Type B pancreatic cell (in vitro differentiated cells): ENCODE data around the gene TRMT10B. TPM values are rescaled to one million over a fixed set of nuclear protein-coding genes. Genes with fewer than 3 reads are reported as not detected.

Source experiments
- DNase-seq: peaks from one replicate; pipeline ENCODE4 v3.0.0; 2021; ENCODE audit warnings: mixed read lengths; ENCODE audit not compliant: unreplicated experiment; ENCODE audit errors: extremely low spot score
- H3K27ac Mint-ChIP-seq: 2 replicates; pipeline ENCODE4 v1.8.0; 2021; ENCODE audit warnings: mild to moderate bottlenecking, mixed read lengths
- H3K27me3 Mint-ChIP-seq: 2 replicates; pipeline ENCODE4 v1.8.0; 2021; ENCODE audit warnings: mixed read lengths
- H3K36me3 Mint-ChIP-seq: 2 replicates; pipeline ENCODE4 v1.8.0; 2021; ENCODE audit warnings: mixed read lengths
- H3K4me1 Mint-ChIP-seq: one replicate; pipeline ENCODE4 v1.8.0; 2021; ENCODE audit warnings: mixed read lengths; ENCODE audit not compliant: unreplicated experiment
- H3K4me3 Mint-ChIP-seq: 2 replicates; pipeline ENCODE4 v1.8.0; 2021; ENCODE audit warnings: mild to moderate bottlenecking, mixed read lengths
- H3K9me3 Mint-ChIP-seq: 2 replicates; pipeline ENCODE4 v1.8.0; 2021; ENCODE audit warnings: mixed read lengths
- total RNA-seq: library from RNA; stranded (reverse); gene quantifications from 2 replicates; pipeline ENCODE4 v1.2.1, GENCODE V29; 2021; ENCODE audit warnings: low replicate concordance
- TF ChIP-seq, protein P1 (sequence below): fragments of 200-600 bp; sonication (generic); conservative IDR thresholded peaks from 2 replicates; pipeline ENCODE4 v1.5.0; 2021; ENCODE audit warnings: antibody characterized with exemption, mild to moderate bottlenecking

The TRMT10B gene
- total RNA-seq, 1 donor from 2014 or later, result 9.1 TPM

DNA sequence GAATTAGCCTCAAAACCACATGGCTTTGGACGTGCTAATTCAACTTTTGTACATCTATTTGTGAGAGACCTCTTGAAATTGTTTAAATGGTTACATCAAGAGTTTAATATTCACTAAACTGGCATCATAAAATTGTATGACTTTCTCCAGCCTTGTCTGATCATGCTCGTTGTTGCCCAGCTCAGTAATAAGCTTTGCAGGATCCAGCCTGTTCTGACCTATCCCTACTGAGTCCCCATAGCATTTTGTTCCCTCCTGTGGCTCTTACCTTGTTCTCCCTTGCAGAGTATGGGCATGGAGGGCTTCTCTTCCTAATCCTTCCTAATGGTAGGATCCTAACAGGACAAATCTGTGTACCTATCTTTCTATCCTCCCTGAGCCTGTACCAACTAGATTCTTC lies 24.9 kb downstream of the TRMT10B start:
- Mint-ChIP-seq H3K4me1 (peaks cover 10% of the 10 kb centered on the region), H3K9me3 (no peaks in the 10 kb centered on the region), H3K4me3 (no peak overlapping the region), H3K27ac (no peak overlapping the region), H3K36me3 (peaks cover 34% of the 10 kb centered on the region), H3K27me3 (no peaks in the 10 kb centered on the region)
- DNase-seq, result no peak
- TF ChIP-seq, protein P1, sequence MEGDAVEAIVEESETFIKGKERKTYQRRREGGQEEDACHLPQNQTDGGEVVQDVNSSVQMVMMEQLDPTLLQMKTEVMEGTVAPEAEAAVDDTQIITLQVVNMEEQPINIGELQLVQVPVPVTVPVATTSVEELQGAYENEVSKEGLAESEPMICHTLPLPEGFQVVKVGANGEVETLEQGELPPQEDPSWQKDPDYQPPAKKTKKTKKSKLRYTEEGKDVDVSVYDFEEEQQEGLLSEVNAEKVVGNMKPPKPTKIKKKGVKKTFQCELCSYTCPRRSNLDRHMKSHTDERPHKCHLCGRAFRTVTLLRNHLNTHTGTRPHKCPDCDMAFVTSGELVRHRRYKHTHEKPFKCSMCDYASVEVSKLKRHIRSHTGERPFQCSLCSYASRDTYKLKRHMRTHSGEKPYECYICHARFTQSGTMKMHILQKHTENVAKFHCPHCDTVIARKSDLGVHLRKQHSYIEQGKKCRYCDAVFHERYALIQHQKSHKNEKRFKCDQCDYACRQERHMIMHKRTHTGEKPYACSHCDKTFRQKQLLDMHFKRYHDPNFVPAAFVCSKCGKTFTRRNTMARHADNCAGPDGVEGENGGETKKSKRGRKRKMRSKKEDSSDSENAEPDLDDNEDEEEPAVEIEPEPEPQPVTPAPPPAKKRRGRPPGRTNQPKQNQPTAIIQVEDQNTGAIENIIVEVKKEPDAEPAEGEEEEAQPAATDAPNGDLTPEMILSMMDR, result no peak

DNA sequence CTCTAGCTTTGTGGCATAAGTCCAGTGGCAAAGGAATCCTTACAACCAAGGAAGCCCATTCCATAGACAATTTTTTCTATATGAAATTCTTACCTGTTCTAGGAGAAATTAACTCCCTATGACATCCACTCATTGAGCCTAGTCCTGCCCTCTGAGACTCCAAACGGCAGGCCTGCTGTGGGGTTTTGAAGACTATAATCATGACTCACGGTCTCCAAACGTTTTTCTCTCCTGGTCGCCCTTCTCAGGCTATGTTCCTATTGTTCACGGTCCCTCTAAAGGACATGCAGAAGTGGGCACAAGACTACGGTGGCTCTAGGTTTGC lies 30.6 kb downstream of the TRMT10B start:
- TF ChIP-seq, protein P1, result no peak
- peaks cover 18% of the 10 kb centered on the region for H3K4me1 Mint-ChIP-seq
- peak overlapping the region; percentile 97 for H3K4me3 Mint-ChIP-seq
- peak overlapping the region; percentile 87 for H3K27ac Mint-ChIP-seq
- no peak for DNase-seq
- no peaks in the 10 kb centered on the region for H3K27me3 Mint-ChIP-seq
- H3K9me3 Mint-ChIP-seq, result no peaks in the 10 kb centered on the region
- H3K36me3 Mint-ChIP-seq, result peaks cover 17% of the 10 kb centered on the region

DNA sequence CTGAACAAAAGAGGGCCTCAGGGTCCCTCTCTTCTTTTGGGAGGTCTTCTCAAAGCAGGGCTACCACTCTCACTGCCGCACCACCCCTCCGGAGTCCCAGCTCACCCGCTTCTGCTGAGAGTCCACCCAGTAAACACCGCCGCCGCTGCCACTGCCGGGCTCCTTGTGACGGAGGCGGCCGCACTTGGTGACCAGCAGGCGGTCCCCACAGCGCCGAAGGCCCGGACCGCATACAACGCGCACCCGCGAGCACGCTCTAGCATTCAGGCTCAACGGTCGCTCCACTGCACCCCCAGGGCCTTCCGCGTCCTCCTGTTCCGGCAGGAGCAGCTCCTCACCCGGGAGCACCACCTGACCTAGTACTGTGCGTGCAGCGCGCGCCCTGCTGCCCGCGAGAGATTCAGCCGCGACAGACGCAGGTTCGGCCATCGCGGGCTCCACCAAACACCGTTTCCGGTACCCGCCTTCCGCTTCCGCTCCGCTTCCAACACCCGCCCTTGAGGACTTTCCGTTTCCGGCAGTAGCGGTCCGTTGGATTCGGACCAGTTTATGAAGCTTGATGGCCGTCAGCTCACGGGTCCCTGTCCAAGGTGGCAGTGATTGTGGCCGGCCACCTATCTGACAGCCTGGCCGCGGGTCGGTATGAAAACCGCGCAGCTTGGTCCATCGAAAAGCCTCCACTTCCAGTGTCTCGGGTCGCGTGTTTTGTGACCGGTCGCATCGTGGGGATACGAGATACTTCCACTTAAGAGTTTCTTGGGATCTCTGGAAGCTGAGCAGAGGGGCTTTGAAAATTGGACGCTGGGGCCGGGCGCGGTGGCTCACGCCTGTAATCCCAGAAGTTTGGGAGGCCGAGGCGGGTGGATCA lies 31.2 kb downstream of the TRMT10B start, which contains the start of gene EXOSC3:
Gene EXOSC3 (minus strand): TSS at position 449 of the 868 bp plus-strand sequence. CDS start 20 bp downstream, at position 429.
- H3K9me3 Mint-ChIP-seq, result no peaks in the 10 kb centered on the region
- H3K4me1 Mint-ChIP-seq, result peaks cover 18% of the 10 kb centered on the region
- H3K36me3 Mint-ChIP-seq, result peaks cover 17% of the 10 kb centered on the region
- DNase-seq, result peak; percentile 87
- TF ChIP-seq, protein P1, result peak; percentile 58
- H3K27me3 Mint-ChIP-seq, result no peaks in the 10 kb centered on the region
- peak within 1 kb of the TSS; percentile 87 for H3K27ac Mint-ChIP-seq
- peak within 1 kb of the TSS; percentile 97 for H3K4me3 Mint-ChIP-seq

DNA sequence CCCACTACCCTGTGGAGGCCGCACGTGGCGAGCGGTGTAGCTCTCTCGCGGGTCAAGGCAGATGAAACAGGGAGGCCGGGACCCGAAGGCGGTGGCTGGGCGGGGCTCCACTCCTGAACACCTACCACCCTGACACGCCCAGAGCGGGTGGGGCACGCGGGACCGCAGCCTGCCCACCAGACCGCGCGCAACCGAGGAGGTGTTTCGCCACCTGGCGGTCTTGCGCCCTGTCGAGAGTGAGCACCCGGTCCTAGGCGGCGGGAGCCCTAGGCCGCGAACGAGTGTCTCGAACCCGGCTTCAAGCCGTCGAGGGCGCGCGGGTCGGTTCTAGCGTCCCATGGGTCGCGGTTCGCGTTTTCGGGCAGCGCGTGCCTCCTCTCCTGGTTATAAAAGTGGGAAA lies 33.5 kb downstream of the TRMT10B start:
- H3K4me1 Mint-ChIP-seq, result peaks cover 18% of the 10 kb centered on the region
- no peaks in the 10 kb centered on the region for H3K9me3 Mint-ChIP-seq
- DNase-seq, result no peak
- H3K27me3 Mint-ChIP-seq, result no peaks in the 10 kb centered on the region
- H3K27ac Mint-ChIP-seq, result no peak overlapping the region
- H3K4me3 Mint-ChIP-seq, result no peak overlapping the region
- TF ChIP-seq, protein P1, result no peak
- peaks cover 10% of the 10 kb centered on the region for H3K36me3 Mint-ChIP-seq

DNA sequence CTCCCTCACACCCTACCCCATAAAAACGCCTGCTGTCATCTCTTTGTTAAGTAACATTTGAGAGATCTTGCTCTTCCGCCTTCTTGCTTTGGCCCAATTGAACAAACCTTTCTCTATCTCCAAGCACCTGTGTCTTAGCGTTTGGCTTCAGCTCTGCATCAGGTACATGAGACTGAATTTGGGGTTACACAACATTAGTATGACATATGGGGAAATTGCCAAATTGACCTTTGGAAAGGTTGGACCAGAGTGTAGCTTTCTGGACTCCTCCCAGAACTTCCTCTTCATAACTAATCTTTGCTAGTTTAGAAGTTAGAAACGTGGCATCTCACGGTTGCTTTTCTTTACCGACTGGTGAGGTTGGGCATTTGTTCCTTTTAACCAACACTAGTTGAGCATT lies 34.7 kb downstream of the TRMT10B start:
- no peak for DNase-seq
- Mint-ChIP-seq H3K27ac (no peak overlapping the region), H3K27me3 (no peaks in the 10 kb centered on the region), H3K36me3 (no peaks in the 10 kb centered on the region), H3K9me3 (no peaks in the 10 kb centered on the region), H3K4me3 (peak overlapping the region; percentile 57), H3K4me1 (peaks cover 9% of the 10 kb centered on the region)
- TF ChIP-seq, protein P1, result no peak
